Measurements from ENCODE around the gene CCDC90B. TPM values are rescaled to one million over a fixed set of nuclear protein-coding genes. Genes with fewer than 3 reads are reported as not detected.

CCDC90B gene
- total and polyA plus RNA-seq, 2 of the 8 experiments (the other 6 are each of a cell fraction or from before 2014, with no cell fraction given), result 21.8 to 54.5 TPM

- no peak overlapping the region for H3K4me2 ChIP-seq (ENCODE audit: insufficient read depth in 1 of 2, low read depth in 2 of 2, low read length in 2 of 2)
- H4K5ac ChIP-seq (ENCODE audit: insufficient read length, low read depth, low read length), result no peak overlapping the region
- no peak overlapping the region for H3K14ac ChIP-seq (ENCODE audit: insufficient read length)
- no peaks in the 10 kb centered on the region for H3K27me3 ChIP-seq (replicated peaks in 1 of 4; ENCODE audit: control insufficient read depth in 3 of 4, extremely low read depth in 1 of 4, insufficient read depth in 3 of 4, low read length in 3 of 4)
- H3K36me3 ChIP-seq (ENCODE audit: control insufficient read depth in 2 of 4, insufficient read depth in 4 of 4, low read length in 3 of 4), result peaks cover 0 to 74% (median 15%) of the 10 kb centered on the region in 4 experiments; a peak in 7 of 8 replicates
- H3K79me2 ChIP-seq (ENCODE audit: control insufficient read depth in 1 of 2, insufficient read depth in 2 of 2, low read length in 2 of 2), result 0 out of 4 replicates have a peak, but pooled peaks cover 0 to 5% of the 10 kb centered on the region in 2 experiments
- H3K27ac ChIP-seq (ENCODE audit: low read depth, low read length), result no peak overlapping the region
- H2BK15ac ChIP-seq (ENCODE audit: low read length), result no peak overlapping the region
- no peak overlapping the region for H3K18ac ChIP-seq (ENCODE audit: extremely low read depth, low read length)
- H2BK5ac ChIP-seq (ENCODE audit: low read depth, low read length), result no peak overlapping the region
- no peak overlapping the region for H2AK5ac ChIP-seq (ENCODE audit: low read depth, low read length)
- FAIRE-seq (no peak), DNase-seq (ENCODE audit: low read depth in 1 of 2, low spot score in 2 of 2) (no peak)
- no peaks in the 10 kb centered on the region for H3K79me1 ChIP-seq (ENCODE audit: low read depth, low read length)
- H3K4me1 ChIP-seq (replicated peaks in 1 of 4; ENCODE audit: control insufficient read depth in 3 of 4, insufficient read depth in 4 of 4, low read length in 3 of 4), result no peaks in the 10 kb centered on the region
- no peak overlapping the region for H4K8ac ChIP-seq (ENCODE audit: extremely low read depth, insufficient read depth, low read length)
- ChIA-PET POLR2A (ENCODE audit: partially characterized antibody) (interaction anchor here (0.9 to 1.8 kb wide), 2 partner anchors 10 to 117 kb away, joined by 3 to 5 read pairs; partner anchors contain the start of gene CCDC90B), CTCF (ENCODE audit: partially characterized antibody) (interaction anchor here (0.6 to 1.4 kb wide), 4 partner anchors 16 to 542 kb away, joined by 3 to 6 read pairs (median 4); no protein-coding TSS in a partner anchor)
- H2BK12ac ChIP-seq (ENCODE audit: low read depth, low read length), result no peak overlapping the region
- H3K56ac ChIP-seq (replicated peaks; ENCODE audit: insufficient read length, low read depth, low read length), result no peak overlapping the region
- no peak overlapping the region for H2AFZ ChIP-seq (ENCODE audit: low read length)
- no peak overlapping the region for H3K4me3 ChIP-seq (ENCODE audit: extremely low read depth in 1 of 4, insufficient read depth in 2 of 4, low read depth in 3 of 4, low read length in 4 of 4)
- no peak overlapping the region for H3K9ac ChIP-seq (replicated peaks in 1 of 4; ENCODE audit: extremely low read depth in 1 of 4, low read depth in 3 of 4, low read length in 3 of 4)
- no peak overlapping the region for H2BK120ac ChIP-seq (replicated peaks; ENCODE audit: low read depth, low read length)
- no peak overlapping the region for H3K4ac ChIP-seq (replicated peaks; ENCODE audit: insufficient read length, low read depth, low read length)
- H4K91ac ChIP-seq (replicated peaks; ENCODE audit: insufficient read length, low read length), result no peak overlapping the region
- H3K9me3 ChIP-seq (ENCODE audit: insufficient read depth in 2 of 2, low read depth in 1 of 2, low read length in 1 of 2), result no peaks in the 10 kb centered on the region
- peaks cover 0 to 1% of the 10 kb centered on the region in 2 experiments for H4K20me1 ChIP-seq (replicated peaks in 1 of 2; ENCODE audit: control insufficient read depth in 1 of 2, insufficient read depth in 2 of 2, low read length in 2 of 2)
- 93% methylated on average over 8 of the region's 8 CpGs; no CpG with 5 or more reads in 1 of the 2 experiments for WGBS, 2 experiments (ENCODE audit: extremely low coverage in 1 of 2, insufficient coverage in 1 of 2, insufficient read length in 1 of 2, insufficient replicate concordance in 2 of 2, low coverage in 1 of 2, low lambda C conversion rate in 2 of 2, missing lambda C conversion rate in 1 of 2)
- no peaks in the 10 kb centered on the region for H3K23me2 ChIP-seq (ENCODE audit: low read depth, low read length)
- no peak overlapping the region for H3K23ac ChIP-seq (ENCODE audit: insufficient read length)
- no peak overlapping the region for H2BK20ac ChIP-seq (ENCODE audit: low read length)
- TF ChIP-seq TCF12 (IDR thresholded peaks at IDR 0.05; ENCODE audit: low read depth, low read length) (no peak), JUND (IDR thresholded peaks at IDR 0.05; ENCODE audit: low read length) (no peak), EZH2 (IDR thresholded peaks at IDR 0.05; ENCODE audit: low read depth, low read length, severe bottlenecking) (no peak), RFX5 (IDR thresholded peaks at IDR 0.05; ENCODE audit: borderline replicate concordance, low read depth, low read length) (no peak), SP1 (IDR thresholded peaks at IDR 0.05; ENCODE audit: low read depth, low read length) (no peak), YY1 (IDR thresholded peaks at IDR 0.05; ENCODE audit: low read depth, low read length) (no peak), MAFK (IDR thresholded peaks at IDR 0.05; ENCODE audit: low read depth, low read length) (no peak), PHF8 (conservative IDR thresholded peaks at IDR 0.05; ENCODE audit: low read depth, low read length) (no peak), SUZ12 (IDR thresholded peaks at IDR 0.05; ENCODE audit: low read length) (no peak), USF2 (IDR thresholded peaks at IDR 0.05; ENCODE audit: low read length) (no peak), SIX5 (IDR thresholded peaks at IDR 0.05; ENCODE audit: low read depth, low read length) (no peak), CEBPB (IDR thresholded peaks at IDR 0.05; ENCODE audit: low read depth, low read length) (no peak)
Measured at GRCh38 chr11:83275888-83276641, 10.1 kb downstream of the CCDC90B start.

All from H1 (cell line).